HG03060 (cell line): Measurements from ENCODE around the gene RUNX3.
"Not testable (repeated sequence)": the region's sequence is repeated elsewhere in the genome, so short reads cannot be mapped to it uniquely, and the experiment has no call there.

Source experiments
- ATAC-seq: cut with Tn5 transposase; IDR thresholded peaks from one replicate; pipeline ENCODE4 v1.9.1; 2021; ENCODE audit warnings: low read depth, moderate number of reproducible peaks; ENCODE audit not compliant: unreplicated experiment

Gene RUNX3

DNA sequence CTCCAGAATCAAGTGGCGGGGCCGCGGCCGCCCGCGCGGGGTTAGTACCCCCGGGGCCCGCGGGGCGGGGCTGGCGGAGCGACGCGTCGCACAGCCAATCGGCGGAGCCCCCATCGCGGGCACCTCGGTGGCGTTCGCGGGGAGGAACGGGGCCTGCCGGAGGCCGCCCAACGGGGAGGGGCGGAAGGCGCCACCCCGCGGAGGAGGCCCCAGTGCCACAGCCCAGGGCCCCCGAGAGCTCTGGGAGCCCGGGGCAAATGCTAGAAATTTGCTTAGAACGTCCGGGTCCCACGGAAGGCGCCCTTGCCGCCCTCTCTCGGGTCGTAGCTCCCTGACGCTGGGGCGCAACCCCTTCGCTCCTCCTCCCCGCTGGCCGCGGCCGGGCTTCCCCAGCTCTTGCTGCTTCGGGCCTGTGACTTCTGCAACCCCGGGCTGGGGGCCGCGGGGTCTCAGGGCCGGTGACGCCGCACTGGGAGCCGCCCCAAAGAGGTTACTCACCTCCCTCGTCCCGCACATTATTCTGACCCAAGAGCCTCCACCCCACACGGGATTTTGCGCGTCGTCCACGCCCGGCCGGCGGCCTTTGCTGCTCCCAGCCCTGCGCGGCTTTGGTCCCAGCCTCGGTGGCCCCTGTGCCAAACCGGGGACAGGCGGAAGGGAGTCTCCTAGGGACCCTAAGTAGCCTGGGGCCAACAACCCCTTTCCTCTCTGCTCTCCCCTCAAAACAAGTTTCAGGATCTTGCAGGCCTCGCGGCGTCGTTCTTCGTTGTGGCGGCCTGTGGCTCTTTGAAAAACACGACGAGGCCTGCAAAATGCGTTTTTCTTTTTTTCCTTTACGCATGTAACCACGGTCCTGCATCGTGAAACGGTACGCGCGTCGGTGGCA is at the start of gene RUNX3:
Gene RUNX3 (minus strand): TSS at position 17 of the 886 bp plus-strand sequence. CDS start 408 bp downstream, outside the sequence.
- ATAC-seq, result peak; percentile 55

DNA sequence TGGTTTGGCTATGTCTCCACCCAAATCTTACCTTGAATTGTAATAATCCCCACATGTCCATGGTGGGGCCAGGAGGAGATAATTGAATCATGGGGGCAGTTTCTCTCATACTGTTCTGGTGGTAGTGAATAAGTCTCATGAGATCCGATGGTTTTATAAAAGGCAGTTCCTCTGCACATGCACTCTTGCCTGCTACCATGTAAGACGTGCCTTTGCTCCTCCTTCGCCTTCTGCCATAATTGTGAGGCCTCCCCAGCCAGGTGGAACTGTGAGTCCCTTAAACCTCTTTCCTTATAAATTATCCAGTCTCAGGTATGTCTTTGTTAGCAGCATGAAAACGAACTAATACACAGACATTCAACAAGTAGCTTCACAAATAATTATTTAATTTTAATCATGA is 49.2 kb upstream of the RUNX3 start:
- not testable (repeated sequence) for ATAC-seq

GRCh38 chr1:24978383-24979032 is 48.4 kb upstream of the RUNX3 start:
- no peak for ATAC-seq

DNA sequence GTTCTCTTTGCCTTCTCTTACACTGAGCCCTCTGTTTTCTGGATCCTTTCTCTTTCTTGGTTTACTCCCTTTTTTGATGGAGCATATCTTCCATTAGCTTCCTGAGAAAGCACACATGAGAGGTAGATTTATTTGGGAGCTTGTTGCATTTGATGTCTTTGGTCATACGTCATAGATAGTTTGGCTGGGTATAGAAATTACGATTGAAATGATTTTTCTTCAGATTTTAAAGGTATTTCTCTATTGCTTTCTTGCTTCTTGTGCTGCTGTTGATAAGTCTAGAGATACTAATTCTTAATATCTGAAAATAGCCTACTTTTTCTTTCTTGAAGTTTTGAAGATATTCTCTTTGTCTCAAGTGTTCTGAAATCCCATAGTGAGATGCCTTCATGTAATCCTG is 45.3 kb upstream of the RUNX3 start:
- no peak for ATAC-seq

DNA sequence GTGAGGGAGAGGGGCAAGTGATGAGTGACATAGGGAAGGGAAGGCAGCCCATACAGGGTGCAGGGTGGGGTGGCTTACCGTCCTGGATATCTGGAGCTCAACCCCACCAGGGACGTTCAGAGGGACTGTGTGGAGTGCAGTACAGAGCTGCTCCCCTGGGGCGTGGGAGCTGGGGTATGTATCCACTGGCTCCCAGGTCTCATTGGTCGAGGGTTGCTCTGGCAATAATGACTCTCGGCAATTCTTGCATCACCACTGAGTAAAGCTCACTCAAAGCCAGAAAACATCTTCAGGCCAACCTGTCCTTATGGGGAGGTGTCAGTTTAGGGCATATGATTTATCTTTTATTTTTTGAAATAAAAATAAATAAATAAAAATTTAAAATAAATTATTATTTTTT is 43.2 kb upstream of the RUNX3 start:
- no peak for ATAC-seq

DNA sequence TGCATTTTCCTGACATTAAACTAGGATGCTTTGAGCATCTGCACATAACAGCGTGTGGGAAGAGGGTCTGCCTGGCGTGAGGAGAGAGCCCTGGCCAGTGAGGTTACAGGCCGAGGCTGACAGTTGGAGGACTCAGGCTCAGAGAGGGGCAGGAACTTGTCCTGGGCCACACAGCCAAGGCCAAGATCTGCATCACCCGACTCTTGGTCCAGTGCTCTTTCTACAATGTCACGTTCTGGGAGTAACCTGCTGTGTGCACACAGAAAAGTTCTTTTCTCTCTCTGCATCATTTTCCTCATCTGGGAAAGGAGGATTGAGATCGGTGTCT is 42.8 kb upstream of the RUNX3 start:
- no peak for ATAC-seq

- no peak for ATAC-seq
Measured at GRCh38 chr1:24972221-24972914, 42.3 kb upstream of the RUNX3 start.

DNA sequence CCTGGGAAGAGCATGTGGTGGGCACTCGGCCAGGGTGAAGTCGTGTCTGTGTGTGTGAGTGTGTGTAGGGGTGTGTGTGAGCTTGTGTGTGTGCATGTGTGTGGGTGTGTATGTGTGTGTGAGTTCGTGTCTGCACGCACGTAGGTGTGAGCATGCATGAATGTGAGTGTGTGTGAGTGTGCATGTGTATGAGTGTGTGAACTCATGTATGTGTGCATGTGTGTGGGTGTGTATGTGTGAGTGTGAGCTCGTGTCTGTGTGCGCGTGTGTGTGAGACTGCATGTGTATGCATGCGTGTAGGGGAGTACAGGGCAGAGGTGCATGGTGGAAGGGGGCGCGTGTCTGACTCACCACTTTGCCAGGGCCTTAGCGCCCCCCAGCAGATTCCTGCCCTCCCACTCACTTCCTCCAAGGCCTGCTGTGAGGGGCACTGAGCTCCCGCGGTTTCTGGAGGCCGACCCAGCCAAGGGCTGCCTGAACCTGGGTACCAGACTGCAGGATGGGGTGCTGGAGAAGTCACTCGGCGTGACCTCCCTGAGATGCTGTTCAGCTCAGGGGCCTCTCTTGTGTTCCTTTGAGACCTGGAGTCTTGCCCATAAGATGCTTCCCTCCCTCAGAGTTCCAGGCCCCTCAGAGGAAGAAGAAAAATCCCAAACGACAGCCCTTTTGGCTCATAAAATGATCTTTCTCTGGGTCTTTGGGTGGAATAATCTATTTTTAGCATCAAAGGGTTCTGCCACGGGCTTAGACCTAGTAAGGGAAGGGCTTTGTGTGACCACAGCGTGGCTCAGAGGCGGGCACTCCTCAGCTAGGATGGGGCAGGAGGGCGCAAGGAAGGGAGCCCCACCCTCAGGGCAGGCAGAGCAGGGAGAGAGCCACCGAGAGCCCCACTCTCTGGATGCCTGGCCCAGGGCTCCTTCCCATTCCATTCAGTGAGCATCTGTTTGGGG is 41.1 kb upstream of the RUNX3 start:
- no peak for ATAC-seq

- no peak for ATAC-seq
Measured at GRCh38 chr1:24970399-24970753, 40.3 kb upstream of the RUNX3 start.

GRCh38 chr1:24969596-24970398 is 39.7 kb upstream of the RUNX3 start:
- no peak for ATAC-seq

GRCh38 chr1:24968941-24969585 is 39.0 kb upstream of the RUNX3 start:
- no peak for ATAC-seq

- ATAC-seq, result no peak
Measured at GRCh38 chr1:24967962-24968361, 37.9 kb upstream of the RUNX3 start.

GRCh38 chr1:24967555-24967954 is 37.5 kb upstream of the RUNX3 start:
- no peak for ATAC-seq

DNA sequence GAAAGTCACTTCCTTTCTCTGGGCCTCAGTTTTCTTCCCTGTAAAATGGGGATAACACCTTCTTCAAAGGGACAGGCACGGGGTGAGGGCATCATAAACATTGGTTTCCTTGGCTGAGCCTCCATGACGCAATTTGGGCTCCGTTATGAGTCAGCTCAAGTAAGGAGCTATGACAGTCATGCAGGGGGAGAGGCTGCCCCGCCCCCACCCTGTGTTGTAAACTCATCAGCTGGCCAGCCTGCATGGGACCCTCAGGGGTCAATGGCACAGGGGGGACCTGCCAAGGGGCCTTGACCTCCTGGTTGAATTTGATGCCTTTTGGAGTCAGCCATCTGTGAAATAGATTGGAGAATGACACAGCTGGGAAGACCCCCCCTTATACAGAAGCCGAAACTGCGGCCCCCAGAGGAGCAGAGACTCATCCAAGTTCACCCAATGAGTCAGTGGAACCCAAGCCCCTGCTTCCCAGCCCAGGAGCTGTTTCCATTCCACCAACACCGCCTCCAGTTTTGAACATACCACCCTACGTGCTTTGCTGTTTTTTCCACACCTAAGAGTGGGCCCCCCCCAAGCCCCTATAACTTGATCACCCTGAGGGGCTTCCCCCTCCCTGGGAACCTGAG is 36.8 kb upstream of the RUNX3 start:
- no peak for ATAC-seq

GRCh38 chr1:24966121-24966723 is 36.1 kb upstream of the RUNX3 start:
- no peak for ATAC-seq

GRCh38 chr1:24965571-24965930 is 35.5 kb upstream of the RUNX3 start:
- no peak for ATAC-seq

- ATAC-seq, result peak; percentile 74
Measured at GRCh38 chr1:24964811-24965570, 34.9 kb upstream of the RUNX3 start.
